ENCODE measurements around the gene EIF4G3.

GRCh38 chr1:20867847-20868246 lies 308.9 kb downstream of the EIF4G3 start:
- TF ChIP-seq CTCF (IDR thresholded peaks at IDR 0.05 in 8 of 11, conservative IDR thresholded peaks at IDR 0.05 in 3 of 11) (no peak), POLR2A (IDR thresholded peaks at IDR 0.05) (no peak)

All from spleen (tissue), 7 donors.